Effector memory CD8-positive, alpha-beta T cell (primary cell): ENCODE measurements around the gene CLCN2.

Experiments
- ATAC-seq: fragments of 150-1000 bp; cut with Tn5 transposase; replicated peaks from 2 replicates; pipeline ENCODE4 v1.10.0; 2021; ENCODE audit warnings: mild to moderate bottlenecking, moderate library complexity
- DNase-seq, 3 experiments: peaks; one replicate each; pipeline ENCODE4 v3.0.0; 2021
- H3K27ac Mint-ChIP-seq, 2 donors: one replicate each; pipeline ENCODE4 v1.8.0; 2022; ENCODE audit warnings: mild to moderate bottlenecking in 2 of 2, mixed read lengths in 2 of 2, moderate library complexity in 2 of 2
- H3K27me3 Mint-ChIP-seq, 2 donors: one replicate each; pipeline ENCODE4 v1.8.0; 2022; ENCODE audit warnings: mixed read lengths in 2 of 2
- H3K36me3 Mint-ChIP-seq: one replicate; pipeline ENCODE4 v1.8.0; 2022; ENCODE audit warnings: mild to moderate bottlenecking, moderate library complexity, mixed read lengths; ENCODE audit not compliant: insufficient read depth
- H3K4me1 Mint-ChIP-seq, 2 donors: one replicate each; pipeline ENCODE4 v1.8.0; 2022; ENCODE audit warnings: low read depth in 2 of 2, mixed read lengths in 2 of 2
- H3K4me3 Mint-ChIP-seq, 2 donors: one replicate each; pipeline ENCODE4 v1.8.0; 2022; ENCODE audit warnings: mild to moderate bottlenecking in 2 of 2, mixed read lengths in 2 of 2, moderate library complexity in 2 of 2
- H3K9me3 Mint-ChIP-seq, 2 donors: one replicate each; pipeline ENCODE4 v1.8.0; 2022; ENCODE audit warnings: mixed read lengths in 2 of 2

CLCN2 gene

GRCh38 chr3:184377882-184378445 is 16.6 kb upstream of the CLCN2 start, which contains the start of gene THPO:
Gene THPO, minus strand, starts transcription at chr3:184378207. Its CDS starts 1,948 bp downstream, at chr3:184376259.
- Mint-ChIP-seq H3K27me3 (peaks cover 69 to 76% of the 10 kb centered on the region in 2 donors), H3K36me3 (peaks cover 2% of the 10 kb centered on the region), H3K9me3 (no peaks in the 10 kb centered on the region), H3K4me1 (peaks cover 9 to 14% of the 10 kb centered on the region in 2 donors), H3K27ac (no peak within 1 kb of the TSS), H3K4me3 (peak within 1 kb of the TSS; percentile 70 to 72)
- ATAC-seq (no peak), DNase-seq (no peak)

DNA sequence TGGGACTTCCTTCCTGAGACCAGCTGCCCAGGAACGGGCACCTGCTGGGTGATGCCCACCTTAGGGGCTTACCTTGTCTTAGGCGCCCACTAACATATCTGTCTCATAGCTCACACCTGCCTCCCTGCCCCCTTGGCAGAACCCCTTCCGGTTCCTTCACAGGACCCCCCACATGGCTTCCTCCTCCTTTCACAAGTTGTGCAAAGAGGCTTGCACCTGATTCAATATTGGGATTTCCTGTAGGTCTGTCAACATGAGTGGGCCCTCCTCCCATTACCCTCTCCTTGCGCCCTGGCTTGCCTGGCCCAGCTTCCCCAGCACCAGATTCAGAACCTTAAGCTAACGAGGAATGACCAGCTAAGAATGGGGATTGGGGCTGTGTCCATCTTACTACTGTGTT is 16.0 kb upstream of the CLCN2 start:
- ATAC-seq (no peak), DNase-seq (no peak)
- H3K27ac Mint-ChIP-seq = no peak overlapping the region
- peaks cover 64 to 71% of the 10 kb centered on the region in 2 donors for H3K27me3 Mint-ChIP-seq
- peaks cover 3% of the 10 kb centered on the region for H3K36me3 Mint-ChIP-seq
- no peaks in the 10 kb centered on the region for H3K9me3 Mint-ChIP-seq
- H3K4me3 Mint-ChIP-seq = no peak overlapping the region
- peaks cover 9 to 14% of the 10 kb centered on the region in 2 donors for H3K4me1 Mint-ChIP-seq

DNA sequence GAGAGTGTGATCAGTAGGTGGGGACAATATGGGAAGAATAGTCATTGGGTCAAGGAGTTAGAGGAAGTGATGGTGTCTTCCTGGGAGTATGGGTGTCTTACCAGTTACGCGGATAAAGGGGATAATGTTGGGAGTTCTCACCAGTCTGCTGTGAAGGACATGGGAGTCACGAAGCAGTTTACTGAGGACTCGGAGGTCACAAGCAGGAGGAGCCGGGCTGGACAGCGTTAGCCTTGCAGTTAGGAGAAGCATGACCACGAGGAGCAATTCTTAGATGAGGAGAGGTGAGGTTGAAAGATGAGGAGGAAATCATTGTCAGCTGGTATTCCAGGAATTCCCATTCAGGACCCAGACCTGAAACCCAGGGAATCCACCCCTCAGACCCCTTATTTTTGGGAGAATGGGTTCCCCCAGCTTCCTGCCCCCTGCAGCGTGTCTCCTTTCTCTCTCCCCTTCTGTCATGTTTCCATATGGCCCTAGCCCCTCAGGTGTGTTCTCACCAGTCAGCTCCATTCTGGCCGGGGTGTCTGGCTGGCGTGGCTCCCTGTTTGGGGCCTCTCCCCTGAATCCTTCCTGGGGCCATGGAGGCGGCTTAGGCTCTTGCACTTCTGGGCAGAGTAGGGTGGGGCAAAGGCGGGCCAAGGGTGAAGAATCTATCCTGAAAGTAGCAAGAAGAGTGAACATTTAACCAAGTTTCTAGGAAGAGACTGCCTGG is 14.5 kb upstream of the CLCN2 start:
- DNase-seq (no peak), ATAC-seq (no peak)
- H3K27me3 Mint-ChIP-seq = peaks cover 51 to 56% of the 10 kb centered on the region in 2 donors
- no peak overlapping the region for H3K4me3 Mint-ChIP-seq
- H3K36me3 Mint-ChIP-seq = peaks cover 8% of the 10 kb centered on the region
- no peak overlapping the region for H3K27ac Mint-ChIP-seq
- no peaks in the 10 kb centered on the region for H3K9me3 Mint-ChIP-seq
- peaks cover 7 to 12% of the 10 kb centered on the region in 2 donors for H3K4me1 Mint-ChIP-seq

GRCh38 chr3:184373422-184373821 is 12.0 kb upstream of the CLCN2 start:
- no peak overlapping the region for H3K27ac Mint-ChIP-seq
- H3K4me1 Mint-ChIP-seq = peaks cover 3 to 6% of the 10 kb centered on the region in 2 donors
- peaks cover 8% of the 10 kb centered on the region for H3K36me3 Mint-ChIP-seq
- DNase-seq (no peak), ATAC-seq (no peak)
- no peak overlapping the region for H3K4me3 Mint-ChIP-seq
- H3K9me3 Mint-ChIP-seq = no peaks in the 10 kb centered on the region
- peaks cover 36 to 39% of the 10 kb centered on the region in 2 donors for H3K27me3 Mint-ChIP-seq

GRCh38 chr3:184372911-184373310 is 11.5 kb upstream of the CLCN2 start:
- ATAC-seq = no peak
- H3K27me3 Mint-ChIP-seq = peaks cover 31 to 33% of the 10 kb centered on the region in 2 donors
- peaks cover 13% of the 10 kb centered on the region for H3K36me3 Mint-ChIP-seq
- DNase-seq = no peak
- H3K9me3 Mint-ChIP-seq = no peaks in the 10 kb centered on the region
- H3K4me1 Mint-ChIP-seq = peaks cover 3 to 5% of the 10 kb centered on the region in 2 donors
- H3K27ac Mint-ChIP-seq = no peak overlapping the region
- no peak overlapping the region for H3K4me3 Mint-ChIP-seq

GRCh38 chr3:184372296-184372821 is 11.0 kb upstream of the CLCN2 start:
- no peak for ATAC-seq
- H3K4me1 Mint-ChIP-seq = peaks cover 3% of the 10 kb centered on the region in 2 donors
- peaks cover 18% of the 10 kb centered on the region for H3K36me3 Mint-ChIP-seq
- no peak overlapping the region for H3K4me3 Mint-ChIP-seq
- H3K27me3 Mint-ChIP-seq = peaks cover 25 to 28% of the 10 kb centered on the region in 2 donors
- peak overlapping the region in 1 of 2 donors; percentile 7 for H3K27ac Mint-ChIP-seq
- H3K9me3 Mint-ChIP-seq = no peaks in the 10 kb centered on the region
- no peak for DNase-seq

DNA sequence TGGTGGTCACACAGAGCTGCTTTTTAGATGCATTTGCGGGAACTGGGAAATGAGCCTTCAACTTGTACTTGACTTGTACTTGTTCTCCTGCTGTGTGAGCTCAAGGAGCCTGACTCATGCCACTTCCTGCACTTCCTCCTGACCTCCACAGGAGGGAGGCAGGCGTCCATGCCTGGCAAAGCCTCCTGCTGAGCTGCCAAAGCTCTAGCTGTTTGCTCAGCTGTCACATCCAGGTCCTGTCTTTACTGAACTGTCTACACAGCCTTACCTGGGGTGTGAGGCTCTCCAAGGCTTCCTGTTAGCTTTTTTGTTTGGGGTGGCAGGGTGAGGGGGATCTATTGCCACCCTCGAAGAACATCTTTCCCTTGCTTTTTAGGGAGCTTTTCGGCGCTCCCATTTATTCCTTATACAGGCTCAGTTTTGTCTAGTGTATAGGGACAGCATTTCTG is 10.2 kb upstream of the CLCN2 start:
- Mint-ChIP-seq H3K4me3 (no peak overlapping the region), H3K27ac (no peak overlapping the region), H3K27me3 (peaks cover 17 to 20% of the 10 kb centered on the region in 2 donors), H3K36me3 (peaks cover 25% of the 10 kb centered on the region), H3K9me3 (no peaks in the 10 kb centered on the region), H3K4me1 (peaks cover 3 to 6% of the 10 kb centered on the region in 2 donors)
- DNase-seq = peak; percentile 36 to 44 (median 41)
- peak; percentile 89 for ATAC-seq

- Mint-ChIP-seq H3K27me3 (no peaks in the 10 kb centered on the region), H3K9me3 (no peaks in the 10 kb centered on the region), H3K4me1 (peaks cover 12 to 16% of the 10 kb centered on the region in 2 donors), H3K27ac (no peak overlapping the region), H3K36me3 (peaks cover 48% of the 10 kb centered on the region), H3K4me3 (no peak overlapping the region)
- DNase-seq (no peak), ATAC-seq (no peak)
These were observed 7.3 kb upstream of the CLCN2 start for GRCh38 chr3:184368586-184369183.

DNA sequence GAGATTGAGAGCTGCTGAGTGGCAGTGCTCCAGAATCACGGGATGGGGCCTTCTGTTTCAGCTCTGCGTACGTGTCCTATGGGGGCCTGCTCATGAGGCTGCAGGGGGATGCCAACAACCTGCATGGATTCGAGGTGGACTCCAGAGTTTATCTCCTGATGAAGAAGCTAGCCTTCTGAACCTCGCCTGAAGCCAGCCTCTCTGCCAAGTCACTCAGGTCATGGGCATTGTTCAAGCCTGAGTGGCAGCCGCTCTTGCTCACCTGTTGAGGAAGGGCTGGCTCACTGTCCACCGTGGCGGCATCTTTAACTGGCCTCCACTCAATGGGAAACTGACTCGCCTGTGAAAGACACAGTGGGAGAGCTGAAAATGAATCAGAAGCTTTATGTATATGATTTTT is 6.7 kb upstream of the CLCN2 start:
- no peak overlapping the region for H3K4me3 Mint-ChIP-seq
- no peaks in the 10 kb centered on the region for H3K9me3 Mint-ChIP-seq
- no peaks in the 10 kb centered on the region for H3K27me3 Mint-ChIP-seq
- H3K4me1 Mint-ChIP-seq = peaks cover 12 to 21% of the 10 kb centered on the region in 2 donors
- peak overlapping the region in 1 of 2 donors; percentile 19 for H3K27ac Mint-ChIP-seq
- ATAC-seq (no peak), DNase-seq (no peak)
- peaks cover 54% of the 10 kb centered on the region for H3K36me3 Mint-ChIP-seq

DNA sequence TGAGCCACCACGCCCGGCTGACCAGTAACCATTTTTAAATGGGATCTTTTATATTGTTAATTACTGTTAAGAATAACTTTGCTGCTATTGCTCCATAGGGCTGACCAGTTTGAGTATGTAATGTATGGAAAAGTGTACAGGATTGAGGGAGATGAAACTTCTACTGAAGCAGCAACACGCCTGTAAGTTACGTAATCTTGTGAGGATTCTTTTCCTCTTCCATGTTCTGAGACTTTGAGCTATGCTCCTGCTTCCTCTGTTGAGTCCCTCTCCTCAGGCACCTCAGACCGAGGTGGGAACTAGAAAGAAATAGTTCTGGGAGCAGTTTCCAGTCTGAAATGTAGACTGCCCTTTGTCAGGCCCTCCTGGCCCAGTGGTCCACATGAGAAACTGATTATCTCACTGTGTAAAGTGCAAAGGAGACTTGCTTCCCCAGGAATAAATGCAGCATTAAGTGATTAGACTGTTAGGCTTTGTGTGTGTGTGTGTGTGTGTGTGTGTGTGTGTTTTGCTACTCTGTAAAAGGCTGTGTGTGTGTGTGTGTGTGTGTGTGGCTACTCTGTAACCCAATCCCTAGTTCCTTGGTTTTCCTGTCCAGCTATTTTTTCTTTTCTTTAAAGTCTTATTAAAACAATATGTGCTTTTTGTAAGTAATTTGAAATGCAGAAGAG is 5.3 kb upstream of the CLCN2 start:
- ATAC-seq (no peak), DNase-seq (no peak)
- no peak overlapping the region for H3K27ac Mint-ChIP-seq
- H3K27me3 Mint-ChIP-seq = no peaks in the 10 kb centered on the region
- no peak overlapping the region for H3K4me3 Mint-ChIP-seq
- no peaks in the 10 kb centered on the region for H3K9me3 Mint-ChIP-seq
- H3K4me1 Mint-ChIP-seq = peaks cover 18 to 25% of the 10 kb centered on the region in 2 donors
- peaks cover 61% of the 10 kb centered on the region for H3K36me3 Mint-ChIP-seq

- Mint-ChIP-seq H3K4me3 (peak overlapping the region; percentile 89 to 99), H3K27ac (peak overlapping the region; percentile 87 to 95), H3K9me3 (no peaks in the 10 kb centered on the region), H3K27me3 (no peaks in the 10 kb centered on the region), H3K4me1 (peaks cover 19 to 24% of the 10 kb centered on the region in 2 donors), H3K36me3 (peaks cover 54% of the 10 kb centered on the region)
- peak; percentile 86 for ATAC-seq
- DNase-seq = peak; percentile 90 to 93 (median 92)
These were observed 1.5 kb upstream of the CLCN2 start for GRCh38 chr3:184362668-184363546.

- peak in 1 of 3 experiments; percentile 23 for DNase-seq
- ATAC-seq = peak; percentile 8
- Mint-ChIP-seq H3K9me3 (no peaks in the 10 kb centered on the region), H3K4me3 (peak overlapping the region; percentile 89 to 99), H3K27me3 (no peaks in the 10 kb centered on the region), H3K27ac (peak overlapping the region; percentile 87 to 95), H3K4me1 (peaks cover 19 to 24% of the 10 kb centered on the region in 2 donors), H3K36me3 (peaks cover 46% of the 10 kb centered on the region)
These were observed 695 bp upstream of the CLCN2 start for GRCh38 chr3:184361932-184362667.
